NCI-H460 (cell line): ENCODE measurements around the gene CCDC146. TPM values are rescaled to one million over a fixed set of nuclear protein-coding genes. Genes with fewer than 3 reads are reported as not detected.
"Not testable (repeated sequence)": the region's sequence is repeated elsewhere in the genome, so short reads cannot be mapped to it uniquely, and the experiment has no call there.

ENCODE experiments used
- DNase-seq: peaks from one replicate; pipeline ENCODE4 v3.0.0-alpha.2; 2016; ENCODE audit warnings: low read depth; ENCODE audit errors: extremely low read depth
- total RNA-seq: library from RNA; depleted of rRNA; stranded (reverse); fragments of >200 nt; shearing (Covaris generic); gene quantifications from 2 replicates; pipeline ENCODE4 v1.2.3, GENCODE V29; 2014

CCDC146 gene
- total RNA-seq, 1 experiment from 2014 or later = 0.27 TPM

- DNase-seq = not testable (repeated sequence)
Measured at GRCh38 chr7:77138668-77139067, 16.3 kb downstream of the CCDC146 start.

GRCh38 chr7:77140291-77140690 is 17.9 kb downstream of the CCDC146 start:
- DNase-seq = not testable (repeated sequence)

GRCh38 chr7:77152232-77152631 is 29.8 kb downstream of the CCDC146 start:
- not testable (repeated sequence) for DNase-seq

DNA sequence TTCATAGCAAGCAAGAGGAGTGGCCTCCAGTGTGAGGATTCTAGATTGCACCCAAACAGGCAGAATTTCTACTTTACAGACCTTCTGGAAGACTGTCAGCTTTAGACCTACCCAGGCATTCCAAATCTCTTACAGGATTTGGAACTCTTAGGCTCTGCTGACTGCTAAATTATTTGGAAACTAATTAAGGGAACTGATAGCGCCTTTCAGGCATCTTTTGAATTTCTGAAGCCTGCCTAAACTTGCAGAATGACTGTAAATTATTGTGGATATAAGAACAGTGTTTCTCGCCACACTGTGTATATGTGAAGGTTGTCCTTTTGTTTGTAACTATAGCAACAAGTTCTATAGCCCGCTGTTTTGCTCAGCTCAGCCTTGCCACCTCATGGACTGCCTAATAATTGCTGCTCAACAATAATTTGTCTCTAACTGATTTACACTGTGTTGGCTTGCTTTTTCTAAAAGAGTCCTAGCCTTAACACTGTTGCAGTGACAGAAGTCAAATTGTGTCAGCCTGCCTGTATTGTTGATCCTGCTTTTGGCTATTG is 32.6 kb downstream of the CCDC146 start:
- not testable (repeated sequence) for DNase-seq

DNA sequence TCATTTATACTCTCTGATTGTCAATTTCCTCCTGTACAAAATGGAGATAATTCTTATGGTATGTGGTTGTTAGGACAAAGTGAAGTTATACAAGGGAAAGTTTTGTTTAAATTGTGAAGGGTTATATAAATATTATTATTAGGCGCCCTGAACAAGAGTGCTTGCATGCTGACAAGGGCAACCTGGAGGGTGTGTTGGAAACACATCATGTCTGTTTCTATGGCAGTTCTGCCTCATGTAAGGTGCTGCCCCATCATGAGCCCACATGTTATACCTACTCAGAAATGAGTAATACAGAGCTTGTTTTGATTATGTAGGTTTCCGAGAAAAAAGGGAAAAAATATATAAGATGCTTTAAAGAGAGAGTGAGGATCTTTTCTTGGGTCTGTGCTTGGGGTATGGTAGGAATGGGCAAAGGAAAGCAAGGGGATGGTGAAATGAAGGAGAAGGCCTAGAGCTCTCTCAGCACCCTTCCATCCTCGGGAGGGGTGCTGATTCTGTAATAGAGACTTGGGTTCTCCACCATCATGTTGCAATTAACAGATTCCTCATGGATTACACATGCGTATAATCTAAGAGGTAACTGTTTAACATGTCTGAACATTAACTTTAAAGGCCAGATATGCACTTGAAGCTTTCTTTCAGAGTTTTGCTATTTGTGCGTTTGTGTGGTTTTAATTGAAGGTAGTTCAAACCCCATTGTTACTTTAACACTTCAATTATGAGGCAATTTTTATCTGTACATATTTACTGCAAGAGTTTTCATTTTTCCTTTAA is 33.4 kb downstream of the CCDC146 start:
- DNase-seq = not testable (repeated sequence)

- not testable (repeated sequence) for DNase-seq
Measured at GRCh38 chr7:77157034-77157433, 34.6 kb downstream of the CCDC146 start.

DNA sequence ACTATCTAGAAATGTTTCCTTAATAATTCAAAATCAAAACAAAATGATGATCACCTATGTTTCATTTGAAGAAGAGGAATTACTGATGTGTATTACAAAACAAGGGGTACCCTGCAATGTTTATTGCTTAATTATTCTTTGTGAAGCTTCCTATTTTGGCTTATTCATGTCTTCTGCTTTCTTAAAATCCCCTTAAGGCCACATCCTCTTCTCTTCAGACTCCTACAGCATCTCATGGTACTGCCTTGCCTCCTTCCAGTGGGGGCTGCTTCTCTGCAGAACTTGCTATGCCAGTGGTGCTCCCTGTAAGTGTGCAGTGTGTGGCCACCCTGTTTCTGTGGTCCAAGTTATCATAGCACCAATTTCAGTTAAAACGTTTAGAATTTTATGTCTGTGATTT is 35.0 kb downstream of the CCDC146 start:
- DNase-seq = no peak

GRCh38 chr7:77171073-77171472 is 48.7 kb downstream of the CCDC146 start:
- DNase-seq = not testable (repeated sequence)

DNA sequence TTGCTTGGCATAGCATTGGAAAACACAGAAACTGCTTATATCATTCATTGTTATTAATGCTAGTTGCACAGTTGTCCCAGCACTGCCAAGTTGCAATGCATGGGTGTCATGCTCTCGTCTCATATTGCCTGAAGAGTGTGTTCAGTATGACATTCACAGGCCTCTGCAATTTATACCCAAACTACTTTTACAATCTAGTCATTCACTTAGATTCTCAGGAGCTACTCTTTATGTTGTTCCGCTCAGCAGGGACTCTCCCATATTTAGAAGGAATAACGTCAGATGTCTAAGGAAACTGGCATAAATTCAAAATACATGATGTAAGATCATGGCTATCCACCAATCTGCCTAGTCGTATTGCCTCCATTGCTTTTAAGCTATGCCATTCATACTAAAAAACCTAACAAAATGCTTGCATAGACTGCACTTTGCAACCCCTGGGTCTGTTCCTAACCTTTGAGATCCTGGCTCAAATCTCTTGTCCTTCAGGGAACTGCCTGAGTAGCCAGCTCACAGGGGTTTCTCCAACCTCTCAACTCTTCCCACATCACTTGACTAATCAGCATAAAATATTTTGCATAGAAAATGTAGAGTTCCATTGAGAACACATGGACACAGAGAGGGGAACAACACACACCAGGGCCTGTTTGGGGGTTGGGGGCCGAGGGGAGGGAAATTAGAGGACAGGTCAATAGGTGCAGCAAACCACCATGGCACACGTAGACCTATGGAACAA is 50.2 kb downstream of the CCDC146 start:
- DNase-seq = not testable (repeated sequence)

DNA sequence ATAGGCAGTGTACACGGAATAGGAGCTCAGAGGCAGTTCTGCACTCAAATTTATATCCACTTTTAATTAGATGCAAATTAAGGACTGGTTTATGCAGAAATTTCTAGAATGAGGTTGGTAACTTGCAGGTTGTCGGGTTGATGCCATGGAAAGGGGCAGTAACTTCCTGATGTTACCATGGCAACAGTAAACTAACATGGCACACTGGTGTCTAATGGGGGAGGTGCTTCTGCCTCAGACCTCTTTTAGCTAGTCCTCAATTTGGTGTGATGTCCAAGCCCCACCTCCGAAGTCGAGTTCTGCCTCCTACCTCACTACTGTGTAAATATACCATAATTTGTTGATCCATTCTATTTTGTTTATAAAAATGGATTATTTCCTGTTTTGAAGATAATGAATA is 52.0 kb downstream of the CCDC146 start:
- DNase-seq = not testable (repeated sequence)

GRCh38 chr7:77175274-77175800 is 52.9 kb downstream of the CCDC146 start:
- not testable (repeated sequence) for DNase-seq

- not testable (repeated sequence) for DNase-seq
Measured at GRCh38 chr7:77177321-77177904, 55.0 kb downstream of the CCDC146 start.

GRCh38 chr7:77178024-77178423 is 55.6 kb downstream of the CCDC146 start:
- DNase-seq = not testable (repeated sequence)

GRCh38 chr7:77181015-77181595 is 58.7 kb downstream of the CCDC146 start:
- no peak for DNase-seq

DNA sequence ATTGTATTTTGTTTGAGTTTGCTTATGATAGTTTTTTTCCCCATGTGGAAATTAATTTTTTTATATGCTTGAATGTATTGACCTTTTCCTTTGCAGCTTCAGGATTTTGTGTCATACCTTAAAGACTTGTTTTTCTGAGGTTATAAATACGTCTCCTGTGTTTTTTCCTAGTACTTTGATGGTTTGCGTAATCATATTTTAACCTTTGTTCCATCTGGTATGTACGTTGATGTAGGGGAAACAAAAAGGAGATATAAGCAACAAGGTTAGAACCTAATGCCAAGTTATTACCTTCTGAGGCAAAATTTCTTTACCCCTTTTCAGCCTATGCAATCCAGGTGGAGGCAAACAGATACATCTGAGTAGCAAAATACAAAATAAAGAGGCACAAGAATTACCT is 59.3 kb downstream of the CCDC146 start:
- no peak for DNase-seq

DNA sequence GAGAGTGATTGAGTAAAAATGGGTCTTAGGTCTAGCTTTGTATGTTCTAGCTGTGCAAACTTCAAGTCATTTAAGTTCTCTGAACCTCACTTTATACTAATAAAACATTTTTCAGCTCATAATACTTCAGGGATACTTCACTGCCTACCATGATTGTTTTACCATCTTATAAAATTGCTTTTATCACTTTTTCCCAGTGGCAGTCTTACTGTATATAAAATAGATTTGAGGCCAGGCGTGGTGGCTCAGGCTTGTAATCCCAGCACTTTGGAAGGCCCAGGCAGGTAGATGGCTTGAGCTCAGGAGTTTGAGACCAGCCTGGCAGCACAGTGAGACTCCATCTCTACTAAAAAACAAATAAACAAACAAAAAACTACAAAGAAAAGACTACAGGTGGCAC is 59.8 kb downstream of the CCDC146 start:
- DNase-seq = no peak

DNA sequence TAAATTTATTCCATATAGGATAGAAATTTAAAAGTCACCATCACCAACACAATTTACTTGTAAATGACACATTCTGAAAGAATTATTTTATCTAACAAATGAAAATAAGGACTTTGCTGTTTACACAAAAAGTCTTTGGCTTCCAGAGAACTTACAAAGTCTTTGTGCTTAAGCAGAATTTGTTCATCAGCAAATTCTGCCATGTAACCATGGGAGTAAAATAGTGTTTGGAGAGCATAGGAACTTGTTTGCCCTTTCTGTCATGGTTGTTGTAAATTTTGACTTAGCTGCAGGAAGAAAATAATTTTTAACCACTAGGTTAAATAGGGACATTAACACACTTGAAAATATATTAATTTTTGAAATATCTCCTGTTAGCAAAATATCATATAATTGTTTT is 62.0 kb downstream of the CCDC146 start:
- no peak for DNase-seq

- DNase-seq = no peak
Measured at GRCh38 chr7:77184990-77185389, 62.6 kb downstream of the CCDC146 start.

DNA sequence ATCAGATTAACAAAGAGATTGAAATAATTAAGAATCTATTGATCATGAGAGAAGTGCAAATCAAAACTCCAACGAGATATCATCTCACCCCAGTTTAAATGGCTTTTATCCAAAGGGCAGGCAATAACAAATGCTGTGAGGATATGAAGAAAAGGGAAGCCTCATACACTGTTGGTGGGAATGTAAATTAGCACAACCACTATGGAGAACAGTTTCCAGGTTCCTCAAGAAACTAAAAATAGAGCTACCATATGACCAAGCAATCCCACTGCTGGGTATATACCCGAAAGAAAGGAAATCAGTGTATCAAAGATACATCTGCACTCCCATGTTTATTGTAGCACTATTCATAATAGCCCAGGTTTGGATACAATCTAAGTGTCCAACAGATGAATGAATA is 63.5 kb downstream of the CCDC146 start:
- no peak for DNase-seq

GRCh38 chr7:77188731-77189437 is 66.5 kb downstream of the CCDC146 start:
- DNase-seq = no peak
